HCT116 (cell line): ENCODE results near the gene CYB5B. TPM values are rescaled to one million over a fixed set of nuclear protein-coding genes. Genes with fewer than 3 reads are reported as not detected.

Source experiments
- ATAC-seq: fragments of 200-7000 bp; cut with Tn5 transposase; 2 replicates; pipeline ENCODE4 v1.9.1; 2020; ENCODE audit warnings: mild to moderate bottlenecking, moderate library complexity
- BruUV-seq: library from RNA; stranded (reverse); fragments of 400-500 nt; replicated peaks from 2 replicates; lab custom pipeline; 2021; lab: Mats Ljungman, UMichigan
- CTCF ChIA-PET: fragments of 300-600 bp; sonication (Branson Sonifier 250); formaldehyde crosslinking; loops from one replicate; lab custom pipeline; 2021; ENCODE audit warnings: antibody characterized with exemption; lab: Charles Lee
- POLR2A ChIA-PET: fragments of 300-600, 350-600 bp; sonication (Branson Sonifier 250); formaldehyde crosslinking; loops from one replicate; lab custom pipeline; 2021; ENCODE audit warnings: antibody characterized with exemption; lab: Charles Lee
- RAD21 ChIA-PET, 2 experiments: fragments of 300-600 bp; sonication (Branson Sonifier 250); formaldehyde crosslinking; loops; one replicate each; lab custom pipeline; 2023; ENCODE audit warnings: low total read pairs in 2 of 2; ENCODE audit not compliant: uncharacterized antibody in 2 of 2, unreplicated experiment in 2 of 2, low non-redundant PET in 1 of 2; lab: Charles Lee
- DNase-seq: peaks from one replicate; pipeline ENCODE4 v3.0.0-alpha.2; 2010; ENCODE audit warnings: low read depth, low spot score
- H2AFZ ChIP-seq: fragments of 200-600 bp; shearing (Covaris generic), sonication (generic); 2 replicates; pipeline ENCODE4 v1.6.1; 2017; ENCODE audit warnings: low read depth, mixed run types, mixed read lengths, antibody characterized with exemption, low read length; ENCODE audit not compliant: poor library complexity, severe bottlenecking
- H3K27ac ChIP-seq: 2 replicates; pipeline ENCODE4 v1.5.1; 2012; ENCODE audit warnings: low read depth, low read length
- H3K27me3 ChIP-seq: fragments of 200-600 bp; sonication (generic); 2 replicates; pipeline ENCODE4 v1.6.1; 2016; ENCODE audit warnings: mixed run types, low read length, mixed read lengths; ENCODE audit not compliant: insufficient read depth
- H3K36me3 ChIP-seq, 2 experiments: fragments of 200-500 bp in 1 of 2; fragments of 200-600 bp in 1 of 2; sonication (Bioruptor generic) in 1 of 2; sonication (generic) in 1 of 2; 2 replicates each; pipeline versions ENCODE4 v1.5.1 to v1.6.1; 2014 to 2016; ENCODE audit warnings: low read length in 2 of 2, inconsistent platforms in 1 of 2, mixed read lengths in 1 of 2, mixed run types in 1 of 2; ENCODE audit not compliant: insufficient read depth in 2 of 2, control insufficient read depth in 1 of 2
- H3K4me1 ChIP-seq, 2 experiments: fragments of 200-600 bp in 1 of 2; sonication (generic) in 1 of 2; 2 replicates each; pipeline versions ENCODE4 v1.5.1 to v1.6.1; 2012 to 2017; ENCODE audit warnings: low read length in 2 of 2, inconsistent platforms in 1 of 2, mild to moderate bottlenecking in 1 of 2, mixed read lengths in 1 of 2, mixed run types in 1 of 2, moderate library complexity in 1 of 2; ENCODE audit not compliant: insufficient read depth in 2 of 2, control insufficient read depth in 1 of 2
- H3K4me2 ChIP-seq: fragments of 200-600 bp; sonication (generic); 2 replicates; pipeline ENCODE4 v1.6.1; 2017; ENCODE audit warnings: mixed run types, low read length, mixed read lengths
- H3K4me3 ChIP-seq, 2 experiments: fragments of 200-600 bp in 1 of 2; sonication (generic) in 1 of 2; replicated peaks in 1 of 2; 2 replicates each; pipeline ENCODE4 v1.5.1; 2011 to 2016; ENCODE audit warnings: low read length in 2 of 2, control low read depth in 1 of 2, low read depth in 1 of 2, mild to moderate bottlenecking in 1 of 2, mixed read lengths in 1 of 2, mixed run types in 1 of 2
- H3K79me2 ChIP-seq: fragments of 200-600 bp; sonication (generic); 2 replicates; pipeline ENCODE4 v1.6.1; 2017; ENCODE audit warnings: mild to moderate bottlenecking, mixed run types, low read length, moderate library complexity, mixed read lengths; ENCODE audit not compliant: insufficient read depth
- H3K9ac ChIP-seq: fragments of 200-600 bp; sonication (generic); 2 replicates; pipeline ENCODE4 v1.6.1; 2016; ENCODE audit warnings: low read length, mixed read lengths
- H3K9me2 ChIP-seq: fragments of 200-600 bp; sonication (generic), shearing (Covaris generic); 2 replicates; pipeline ENCODE4 v1.6.1; 2017; ENCODE audit warnings: mixed run types, mild to moderate bottlenecking, moderate library complexity; ENCODE audit not compliant: insufficient read depth
- H3K9me3 ChIP-seq, 2 experiments: fragments of 200-500 bp in 1 of 2; fragments of 200-600 bp in 1 of 2; sonication (Bioruptor generic) in 1 of 2; sonication (generic) in 1 of 2; 2 replicates each; pipeline ENCODE4 v1.6.1; 2014 to 2017; ENCODE audit warnings: low read length in 2 of 2, mixed read lengths in 2 of 2, inconsistent platforms in 1 of 2, low read depth in 1 of 2, mild to moderate bottlenecking in 1 of 2, mixed run types in 1 of 2, moderate library complexity in 1 of 2; ENCODE audit not compliant: control insufficient read depth in 1 of 2, insufficient read depth in 1 of 2
- H4K20me1 ChIP-seq: fragments of 200-600 bp; sonication (generic), shearing (Covaris generic); 2 replicates; pipeline ENCODE4 v1.6.1; 2017; ENCODE audit warnings: mixed run types, mild to moderate bottlenecking, moderate library complexity; ENCODE audit not compliant: insufficient read depth
- CEBPB ChIP-seq: IDR thresholded peaks from 2 replicates; pipeline ENCODE4 v1.6.1; 2012; ENCODE audit warnings: low read depth
- ELF1 ChIP-seq: IDR thresholded peaks from 2 replicates; pipeline ENCODE4 v1.6.1; 2012; ENCODE audit warnings: low read depth, borderline replicate concordance
- EZH2phosphoT487 ChIP-seq: fragments of 200-600 bp; IDR thresholded peaks from 2 replicates; pipeline ENCODE4 v1.6.1; 2018; ENCODE audit warnings: antibody characterized with exemption, borderline replicate concordance
- FOSL1 ChIP-seq: IDR thresholded peaks from 2 replicates; pipeline ENCODE4 v1.6.1; 2012; ENCODE audit warnings: low read depth
- MAX ChIP-seq: IDR thresholded peaks from 2 replicates; pipeline ENCODE4 v1.6.1; 2012
- POLR2A ChIP-seq: IDR thresholded peaks from 2 replicates; pipeline ENCODE4 v1.7.0; 2011; ENCODE audit warnings: borderline replicate concordance; ENCODE audit not compliant: insufficient read depth, insufficient read length; ENCODE audit errors: extremely low read depth
- POLR2AphosphoS5 ChIP-seq: IDR thresholded peaks from 2 replicates; pipeline ENCODE4 v1.6.1; 2011; ENCODE audit warnings: mild to moderate bottlenecking, low read depth, low read length, moderate library complexity
- RAD21 ChIP-seq: IDR thresholded peaks from 2 replicates; pipeline ENCODE4 v1.6.1; 2012; ENCODE audit warnings: low read depth, mild to moderate bottlenecking
- REST ChIP-seq: IDR thresholded peaks from 2 replicates; pipeline ENCODE4 v1.6.1; 2012; ENCODE audit warnings: low read depth
- SIN3A ChIP-seq: IDR thresholded peaks from 2 replicates; pipeline ENCODE4 v1.6.1; 2012; ENCODE audit warnings: low read depth
- SRF ChIP-seq: IDR thresholded peaks from 2 replicates; pipeline ENCODE4 v1.6.1; 2012; ENCODE audit warnings: low read depth
- YY1 ChIP-seq: IDR thresholded peaks from 2 replicates; pipeline ENCODE4 v1.6.1; 2011; ENCODE audit warnings: low read length, low read depth, moderate library complexity, mild to moderate bottlenecking; ENCODE audit not compliant: insufficient replicate concordance; ENCODE audit errors: extremely low read depth
- ZFX ChIP-seq: fragments of 450-650 bp; IDR thresholded peaks from 2 replicates; pipeline ENCODE4 v1.6.1; 2017
- ZNF274 ChIP-seq: fragments of 200-500 bp; sonication (Bioruptor generic); IDR thresholded peaks from 2 replicates; pipeline ENCODE4 v1.6.1; 2014; ENCODE audit warnings: mild to moderate bottlenecking, low read depth, low read length, inconsistent platforms
- intact Hi-C: fragments of 100-400 bp; cut with micrococcal nuclease; formaldehyde crosslinking; loops from 2 replicates; pipeline ENCODE4 v1.10.0; 2022
- total RNA-seq: library from RNA; stranded (reverse); gene quantifications from one replicate; pipeline ENCODE4 v1.2.1, GENCODE V29; 2021; ENCODE audit not compliant: unreplicated experiment
- TF ChIP-seq, protein P1 (sequence below), 3 experiments: fragments of 200-600 bp in 1 of 3; sonication (generic) in 1 of 3; IDR thresholded peaks in 2 of 3; conservative IDR thresholded peaks in 1 of 3; 2 replicates each; pipeline ENCODE4 v1.5.1; 2012 to 2017; ENCODE audit warnings: low read depth in 2 of 3, low read length in 2 of 3, antibody characterized with exemption in 1 of 3, borderline replicate concordance in 1 of 3, control low read depth in 1 of 3, mild to moderate bottlenecking in 1 of 3, mixed read lengths in 1 of 3, mixed run types in 1 of 3, moderate library complexity in 1 of 3; ENCODE audit not compliant: insufficient read depth in 1 of 3
- TF ChIP-seq, protein P2 (sequence below): IDR thresholded peaks from 2 replicates; pipeline ENCODE4 v1.6.1; 2011; ENCODE audit warnings: mild to moderate bottlenecking, low read length, moderate library complexity; ENCODE audit not compliant: insufficient replicate concordance; ENCODE audit errors: extremely low read depth

CYB5B gene
- total RNA-seq, 1 experiment from 2014 or later: 689 TPM

GRCh38 chr16:69382421-69382820 is 42.0 kb upstream of the CYB5B start:
- no peak overlapping the region for H3K4me2 ChIP-seq
- TF ChIP-seq ZFX: no peak
- no peak for TF ChIP-seq ELF1
- no peak for TF ChIP-seq RAD21
- TF ChIP-seq FOSL1: no peak
- no peak for TF ChIP-seq YY1
- TF ChIP-seq CEBPB: no peak
- TF ChIP-seq SRF: no peak
- TF ChIP-seq POLR2AphosphoS5: no peak
- TF ChIP-seq, protein P1, sequence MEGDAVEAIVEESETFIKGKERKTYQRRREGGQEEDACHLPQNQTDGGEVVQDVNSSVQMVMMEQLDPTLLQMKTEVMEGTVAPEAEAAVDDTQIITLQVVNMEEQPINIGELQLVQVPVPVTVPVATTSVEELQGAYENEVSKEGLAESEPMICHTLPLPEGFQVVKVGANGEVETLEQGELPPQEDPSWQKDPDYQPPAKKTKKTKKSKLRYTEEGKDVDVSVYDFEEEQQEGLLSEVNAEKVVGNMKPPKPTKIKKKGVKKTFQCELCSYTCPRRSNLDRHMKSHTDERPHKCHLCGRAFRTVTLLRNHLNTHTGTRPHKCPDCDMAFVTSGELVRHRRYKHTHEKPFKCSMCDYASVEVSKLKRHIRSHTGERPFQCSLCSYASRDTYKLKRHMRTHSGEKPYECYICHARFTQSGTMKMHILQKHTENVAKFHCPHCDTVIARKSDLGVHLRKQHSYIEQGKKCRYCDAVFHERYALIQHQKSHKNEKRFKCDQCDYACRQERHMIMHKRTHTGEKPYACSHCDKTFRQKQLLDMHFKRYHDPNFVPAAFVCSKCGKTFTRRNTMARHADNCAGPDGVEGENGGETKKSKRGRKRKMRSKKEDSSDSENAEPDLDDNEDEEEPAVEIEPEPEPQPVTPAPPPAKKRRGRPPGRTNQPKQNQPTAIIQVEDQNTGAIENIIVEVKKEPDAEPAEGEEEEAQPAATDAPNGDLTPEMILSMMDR (IDR thresholded peaks at IDR 0.05 in 2 of 3, conservative IDR thresholded peaks at IDR 0.05 in 1 of 3; ENCODE audit: borderline replicate concordance in 1 of 3, insufficient read depth in 1 of 3, low read depth in 2 of 3, low read length in 2 of 3): no peak
- TF ChIP-seq EZH2phosphoT487: no peak
- no peak for TF ChIP-seq MAX
- TF ChIP-seq, protein P2, sequence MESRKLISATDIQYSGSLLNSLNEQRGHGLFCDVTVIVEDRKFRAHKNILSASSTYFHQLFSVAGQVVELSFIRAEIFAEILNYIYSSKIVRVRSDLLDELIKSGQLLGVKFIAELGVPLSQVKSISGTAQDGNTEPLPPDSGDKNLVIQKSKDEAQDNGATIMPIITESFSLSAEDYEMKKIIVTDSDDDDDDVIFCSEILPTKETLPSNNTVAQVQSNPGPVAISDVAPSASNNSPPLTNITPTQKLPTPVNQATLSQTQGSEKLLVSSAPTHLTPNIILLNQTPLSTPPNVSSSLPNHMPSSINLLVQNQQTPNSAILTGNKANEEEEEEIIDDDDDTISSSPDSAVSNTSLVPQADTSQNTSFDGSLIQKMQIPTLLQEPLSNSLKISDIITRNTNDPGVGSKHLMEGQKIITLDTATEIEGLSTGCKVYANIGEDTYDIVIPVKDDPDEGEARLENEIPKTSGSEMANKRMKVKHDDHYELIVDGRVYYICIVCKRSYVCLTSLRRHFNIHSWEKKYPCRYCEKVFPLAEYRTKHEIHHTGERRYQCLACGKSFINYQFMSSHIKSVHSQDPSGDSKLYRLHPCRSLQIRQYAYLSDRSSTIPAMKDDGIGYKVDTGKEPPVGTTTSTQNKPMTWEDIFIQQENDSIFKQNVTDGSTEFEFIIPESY: no peak
- TF ChIP-seq POLR2A: no peak
- no peak for TF ChIP-seq SIN3A
- TF ChIP-seq ZNF274: no peak
- TF ChIP-seq REST: no peak
- TF ChIP-seq, all 23 proteins: peak for 0
- RAD21 ChIA-PET: no interaction called here
- POLR2A ChIA-PET: no interaction called here
- Histone ChIP-seq H3K4me3 (no peak overlapping the region), H3K9me3 (no peaks in the 10 kb centered on the region), H3K9me2 (no peaks in the 10 kb centered on the region), H3K27ac (no peak overlapping the region), H3K4me1 (peaks cover 15 to 24% of the 10 kb centered on the region in 2 experiments), H3K79me2 (peaks cover 90% of the 10 kb centered on the region), H3K27me3 (no peaks in the 10 kb centered on the region), H3K9ac (no peak overlapping the region), H4K20me1 (no peaks in the 10 kb centered on the region), H2AFZ (no peak overlapping the region), H3K36me3 (peaks cover 52 to 54% of the 10 kb centered on the region in 2 experiments)
- CTCF ChIA-PET: no interaction called here
- intact Hi-C loops: no loop called here
- DNase-seq (no peak), ATAC-seq (no peak)
- BruUV-seq: no TSS peak
